Neural progenitor cell (in vitro differentiated cells): ENCODE results near the gene MCM5.

ENCODE experiments used
- EZH2 ChIP-seq: fragments of 200-600 bp; sonication (generic); IDR thresholded peaks from 2 replicates; pipeline ENCODE4 v1.6.1; 2017; ENCODE audit warnings: antibody characterized with exemption, mild to moderate bottlenecking, moderate library complexity
- EZH2phosphoT487 ChIP-seq: fragments of 200-600 bp; sonication (generic); IDR thresholded peaks from 2 replicates; pipeline ENCODE4 v1.6.1; 2017; ENCODE audit warnings: antibody characterized with exemption
- TF ChIP-seq, protein P1 (sequence below): fragments of 200-600 bp; sonication (generic); IDR thresholded peaks from 2 replicates; pipeline ENCODE4 v1.5.1; 2017; ENCODE audit warnings: antibody characterized with exemption, mild to moderate bottlenecking

DNA sequence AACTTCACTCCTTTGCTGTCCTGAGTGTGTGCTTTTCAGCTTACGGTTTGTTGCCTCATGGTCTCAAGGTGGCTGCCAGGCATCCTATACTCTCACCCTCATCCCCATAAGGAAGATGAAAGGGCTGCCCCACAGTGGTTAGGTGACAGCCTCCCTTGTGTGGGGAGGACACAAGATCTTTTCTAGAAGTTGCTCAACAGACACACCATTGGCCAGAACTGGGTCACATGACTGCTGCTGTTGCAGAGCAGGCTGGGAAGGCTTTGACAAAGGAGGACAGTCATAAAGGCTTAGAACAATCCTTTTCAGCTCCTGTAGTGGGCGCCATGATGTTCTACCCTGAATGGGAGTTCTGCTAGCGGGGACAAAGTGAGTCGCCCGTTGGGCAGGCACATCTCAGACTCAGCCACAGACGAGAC lies 71.0 kb downstream of the MCM5 start:
- TF ChIP-seq, protein P1, sequence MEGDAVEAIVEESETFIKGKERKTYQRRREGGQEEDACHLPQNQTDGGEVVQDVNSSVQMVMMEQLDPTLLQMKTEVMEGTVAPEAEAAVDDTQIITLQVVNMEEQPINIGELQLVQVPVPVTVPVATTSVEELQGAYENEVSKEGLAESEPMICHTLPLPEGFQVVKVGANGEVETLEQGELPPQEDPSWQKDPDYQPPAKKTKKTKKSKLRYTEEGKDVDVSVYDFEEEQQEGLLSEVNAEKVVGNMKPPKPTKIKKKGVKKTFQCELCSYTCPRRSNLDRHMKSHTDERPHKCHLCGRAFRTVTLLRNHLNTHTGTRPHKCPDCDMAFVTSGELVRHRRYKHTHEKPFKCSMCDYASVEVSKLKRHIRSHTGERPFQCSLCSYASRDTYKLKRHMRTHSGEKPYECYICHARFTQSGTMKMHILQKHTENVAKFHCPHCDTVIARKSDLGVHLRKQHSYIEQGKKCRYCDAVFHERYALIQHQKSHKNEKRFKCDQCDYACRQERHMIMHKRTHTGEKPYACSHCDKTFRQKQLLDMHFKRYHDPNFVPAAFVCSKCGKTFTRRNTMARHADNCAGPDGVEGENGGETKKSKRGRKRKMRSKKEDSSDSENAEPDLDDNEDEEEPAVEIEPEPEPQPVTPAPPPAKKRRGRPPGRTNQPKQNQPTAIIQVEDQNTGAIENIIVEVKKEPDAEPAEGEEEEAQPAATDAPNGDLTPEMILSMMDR = no peak
- no peak for TF ChIP-seq EZH2phosphoT487
- no peak for TF ChIP-seq EZH2
